ENCODE data around the gene PCIF1.
A peak's percentile ranks its signal among the peaks of the same experiment; 100 is the strongest.
"Not testable (repeated sequence)": the region's sequence is repeated elsewhere in the genome, so short reads cannot be mapped to it uniquely, and the experiment has no call there.

PCIF1 gene

DNA sequence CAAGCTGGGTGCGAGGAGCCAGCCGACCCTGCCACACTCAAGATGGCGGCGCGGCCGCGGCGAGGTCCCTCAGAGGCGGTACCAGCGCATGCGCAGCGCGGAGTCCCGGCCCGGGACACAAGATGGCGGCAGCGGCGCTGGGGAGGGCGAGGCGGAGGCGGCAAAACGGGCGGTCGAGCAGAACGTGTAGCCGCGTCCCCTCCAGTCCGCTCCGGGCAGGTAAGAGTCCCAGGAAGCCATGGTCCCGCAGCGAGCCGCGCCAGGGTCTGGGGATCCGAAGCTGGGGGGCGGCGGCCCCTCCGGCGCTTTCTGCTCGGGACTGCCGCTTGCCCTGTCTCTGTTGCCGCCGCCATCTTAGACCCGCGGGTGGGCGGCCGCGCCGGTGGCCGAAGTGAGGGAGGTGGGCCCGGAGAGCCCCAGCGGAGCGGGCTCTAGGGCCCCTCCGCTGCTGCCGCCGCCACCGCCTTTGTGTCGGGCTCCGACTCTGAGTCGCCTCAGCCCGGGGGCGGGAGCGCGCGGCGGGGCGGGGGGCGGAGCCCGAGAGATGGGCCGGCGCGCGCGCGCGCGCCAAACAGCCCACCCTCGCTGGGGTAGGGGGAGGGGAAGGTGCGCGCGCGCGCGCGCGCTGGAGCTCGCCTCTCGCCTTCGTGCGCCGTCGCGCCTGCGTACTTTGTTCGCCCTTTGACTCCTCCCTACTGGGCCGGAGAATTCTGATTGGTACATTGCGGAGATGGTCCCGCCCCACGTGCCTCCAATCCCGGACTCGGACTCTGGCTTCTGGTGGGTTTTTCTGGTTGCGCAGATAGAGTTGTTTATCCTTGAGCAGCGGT lies at the start of gene PCIF1:
TSS of gene PCIF1 (plus strand) at position 98 of the 830 bp plus-strand sequence. CDS start 4,317 bp downstream, outside the sequence.
- peak; percentile 89 to 97 for DNase-seq

DNA sequence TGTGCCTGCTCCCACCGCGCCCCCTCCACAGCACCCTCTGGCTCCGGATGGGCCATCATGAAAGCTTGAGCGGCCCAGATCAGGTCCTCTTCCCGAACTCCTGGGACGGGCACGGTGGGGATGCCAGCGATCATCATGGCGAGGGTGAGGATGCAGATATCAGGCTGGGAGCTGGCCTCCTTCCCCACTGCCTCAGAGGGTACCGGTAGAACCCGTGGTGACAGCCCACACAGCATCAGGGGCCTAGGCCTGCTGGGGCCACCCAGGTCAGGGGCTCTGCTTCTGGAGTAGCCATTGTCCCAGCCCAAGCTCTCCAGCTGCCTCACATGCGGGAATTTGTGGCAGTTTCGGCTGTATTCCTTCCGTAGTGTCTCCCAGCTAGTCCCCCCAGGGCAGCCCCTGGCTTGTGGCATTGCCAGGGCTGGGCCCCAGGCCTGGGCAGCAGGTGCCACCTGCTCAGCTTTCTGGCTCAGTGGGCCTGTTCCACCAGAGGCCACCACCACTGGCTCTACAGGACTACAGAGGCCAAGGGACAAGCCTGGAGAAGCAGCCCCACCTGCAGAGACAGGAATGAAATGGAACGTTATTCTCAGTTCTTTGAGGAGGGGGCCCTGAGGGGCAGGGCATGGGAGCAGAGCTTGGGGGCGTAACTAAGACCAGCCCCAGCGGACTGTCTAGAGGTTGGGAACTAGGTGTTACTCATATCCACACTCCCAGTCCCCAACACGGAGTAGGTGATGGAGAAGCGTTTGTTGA lies 47.7 kb upstream of the PCIF1 start:
- DNase-seq = no peak

DNA sequence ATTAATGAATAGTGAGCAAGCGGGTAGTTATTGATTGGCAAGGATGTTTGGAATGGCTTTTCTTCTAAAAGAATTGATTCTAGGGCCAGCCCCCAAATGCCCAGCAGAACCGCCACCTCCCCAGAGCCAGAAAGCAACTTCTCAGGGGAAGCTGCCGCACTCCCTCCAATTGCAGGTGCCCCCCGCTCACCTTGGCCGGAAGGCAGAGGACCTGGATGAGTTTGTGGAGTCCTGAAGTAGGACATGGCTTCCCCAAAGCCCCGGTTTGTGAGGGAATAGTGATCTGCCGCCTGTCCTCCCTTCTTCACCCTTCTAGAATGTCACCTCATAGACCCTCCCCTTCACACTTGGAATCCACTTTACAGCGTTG lies 47.2 kb upstream of the PCIF1 start, which contains the start of gene SPATA25:
TSS of gene SPATA25 (minus strand) at position 277 of the 370 bp plus-strand sequence. CDS start at position 245, 32 bp downstream.
- DNase-seq = no peak

DNA sequence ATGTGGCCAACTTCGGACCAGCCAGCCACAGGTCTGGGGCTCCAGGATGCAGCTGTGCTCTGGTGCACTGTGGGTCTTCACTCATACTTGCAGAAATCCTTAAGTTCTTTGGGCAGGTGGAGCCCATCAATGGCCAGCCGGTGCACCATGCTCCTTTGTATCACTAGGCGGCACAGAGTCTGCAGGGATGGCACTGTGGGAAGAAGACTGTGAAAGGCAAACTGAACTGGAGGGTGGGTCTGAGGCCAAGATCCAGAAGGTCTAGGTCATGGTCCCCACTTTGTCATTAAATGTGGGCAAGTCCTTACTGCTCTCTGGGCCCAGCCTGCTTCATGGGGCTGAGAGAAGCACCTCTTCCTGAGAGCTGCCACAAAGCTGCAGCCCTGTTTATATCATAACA lies 45.8 kb upstream of the PCIF1 start:
- DNase-seq = no peak

DNA sequence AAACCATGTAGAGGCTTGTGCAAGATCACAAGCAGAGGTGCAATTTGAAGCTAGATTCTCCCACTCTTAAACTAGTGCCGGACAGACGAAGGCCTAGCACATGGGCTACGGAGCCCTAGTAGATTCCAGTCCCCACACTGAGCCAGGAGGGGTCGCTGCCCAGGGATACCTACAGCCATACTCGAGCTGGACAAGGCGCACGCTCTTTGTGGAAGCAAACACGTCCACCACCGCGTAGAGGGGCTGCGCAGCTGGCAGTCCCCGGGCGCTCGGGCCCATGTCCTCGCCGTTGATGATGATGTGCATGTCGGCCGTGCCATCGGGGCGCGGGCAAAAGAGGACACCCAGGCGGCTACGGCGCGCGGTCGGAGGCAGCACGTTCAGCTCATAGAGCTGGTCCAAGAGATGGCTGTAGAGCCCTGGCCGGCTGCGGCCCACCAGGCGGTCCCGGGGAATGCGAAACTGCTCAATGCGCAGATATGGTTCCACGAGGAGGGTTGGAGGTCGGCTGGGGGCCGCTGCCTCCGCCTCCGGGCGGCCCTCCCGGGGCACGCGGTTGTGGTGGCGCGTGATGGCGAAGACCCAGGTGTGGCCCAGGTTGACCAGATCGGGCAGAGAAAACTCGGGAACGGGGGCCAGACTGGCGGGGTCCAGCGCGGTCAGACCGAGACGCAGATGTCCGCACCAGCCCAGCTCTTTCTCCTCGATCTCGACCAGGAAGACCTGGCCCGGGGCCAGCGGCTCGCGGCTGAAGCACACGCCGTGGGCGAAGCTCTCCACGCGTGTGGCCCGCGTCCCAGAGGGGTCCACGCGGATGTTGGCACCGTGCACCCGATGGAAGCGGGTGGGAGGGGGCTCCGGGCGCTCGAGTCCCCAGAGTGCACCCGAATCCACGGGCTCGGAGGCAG lies 44.2 kb upstream of the PCIF1 start:
- DNase-seq = no peak

DNA sequence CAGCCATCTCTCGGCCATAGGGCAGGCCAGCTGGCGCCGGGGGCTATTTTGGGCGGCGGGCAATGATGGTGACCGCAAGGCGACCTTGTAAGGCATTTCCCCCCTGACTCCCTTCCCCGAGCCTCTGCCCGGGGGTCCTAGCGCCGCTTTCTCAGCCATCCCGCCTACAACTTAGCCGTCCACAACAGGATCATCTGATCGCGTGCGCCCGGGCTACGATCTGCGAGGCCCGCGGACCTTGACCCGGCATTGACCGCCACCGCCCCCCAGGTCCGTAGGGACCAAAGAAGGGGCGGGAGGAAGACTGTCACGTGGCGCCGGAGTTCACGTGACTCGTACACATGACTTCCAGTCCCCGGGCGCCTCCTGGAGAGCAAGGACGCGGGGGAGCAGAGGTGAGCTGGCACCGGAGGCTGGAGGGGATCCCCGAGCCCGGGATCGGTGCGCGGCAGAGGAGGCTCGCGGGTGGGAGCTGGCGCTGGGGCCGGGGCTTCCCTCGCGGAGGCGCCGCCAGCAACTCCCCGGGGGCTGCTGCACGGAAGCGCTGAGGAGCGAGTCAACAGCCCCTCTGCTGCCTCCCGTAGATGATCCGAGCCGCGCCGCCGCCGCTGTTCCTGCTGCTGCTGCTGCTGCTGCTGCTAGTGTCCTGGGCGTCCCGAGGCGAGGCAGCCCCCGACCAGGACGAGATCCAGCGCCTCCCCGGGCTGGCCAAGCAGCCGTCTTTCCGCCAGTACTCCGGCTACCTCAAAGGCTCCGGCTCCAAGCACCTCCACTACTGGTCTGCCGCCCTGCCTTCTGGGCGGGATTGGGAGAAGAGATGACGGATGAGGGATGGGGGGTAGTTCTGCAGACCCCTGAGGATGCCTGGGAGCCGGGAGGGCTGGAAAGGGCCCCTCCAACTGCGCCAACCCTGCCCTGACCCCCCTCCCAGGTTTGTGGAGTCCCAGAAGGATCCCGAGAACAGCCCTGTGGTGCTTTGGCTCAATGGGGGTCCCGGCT lies 43.2 kb upstream of the PCIF1 start, which contains the start of the genes CTSA and NEURL2:
TSS of gene CTSA (plus strand) at position 351 of the 999 bp plus-strand sequence. CDS start at position 585, 234 bp downstream.
TSS of gene NEURL2 (minus strand) at position 224 of the 999 bp plus-strand sequence. CDS start at position 7, 217 bp downstream.
- peak; percentile 74 to 78 for DNase-seq

DNA sequence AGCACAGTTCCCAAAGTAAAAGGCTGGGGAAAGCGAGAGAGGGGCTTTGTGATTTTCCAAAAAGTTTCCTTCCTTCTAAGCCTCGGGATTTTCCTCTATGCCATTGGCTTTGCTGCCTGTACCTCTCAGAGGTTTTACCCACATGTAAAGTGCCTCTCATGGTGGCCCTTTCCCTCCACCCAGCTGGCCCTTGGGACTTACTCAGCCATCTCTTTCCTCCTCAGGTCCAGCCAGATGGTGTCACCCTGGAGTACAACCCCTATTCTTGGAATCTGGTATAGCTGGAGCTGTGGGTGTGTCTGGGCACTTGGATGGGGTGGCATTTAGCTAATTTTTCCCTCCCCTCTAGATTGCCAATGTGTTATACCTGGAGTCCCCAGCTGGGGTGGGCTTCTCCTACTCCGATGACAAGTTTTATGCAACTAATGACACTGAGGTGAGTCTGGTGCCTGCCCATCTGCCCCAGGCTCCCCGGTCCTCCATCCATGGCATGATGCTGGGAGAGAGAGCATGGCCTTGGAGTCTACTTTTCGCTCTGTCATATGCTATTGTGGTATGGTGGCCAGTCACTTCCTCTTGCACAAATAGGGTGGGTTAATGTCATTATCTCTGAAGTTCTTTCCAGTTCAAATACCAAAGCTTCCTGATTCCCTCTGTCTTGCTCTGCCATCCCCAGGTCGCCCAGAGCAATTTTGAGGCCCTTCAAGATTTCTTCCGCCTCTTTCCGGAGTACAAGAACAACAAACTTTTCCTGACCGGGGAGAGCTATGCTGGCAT lies 42.2 kb upstream of the PCIF1 start:
- no peak for DNase-seq

DNA sequence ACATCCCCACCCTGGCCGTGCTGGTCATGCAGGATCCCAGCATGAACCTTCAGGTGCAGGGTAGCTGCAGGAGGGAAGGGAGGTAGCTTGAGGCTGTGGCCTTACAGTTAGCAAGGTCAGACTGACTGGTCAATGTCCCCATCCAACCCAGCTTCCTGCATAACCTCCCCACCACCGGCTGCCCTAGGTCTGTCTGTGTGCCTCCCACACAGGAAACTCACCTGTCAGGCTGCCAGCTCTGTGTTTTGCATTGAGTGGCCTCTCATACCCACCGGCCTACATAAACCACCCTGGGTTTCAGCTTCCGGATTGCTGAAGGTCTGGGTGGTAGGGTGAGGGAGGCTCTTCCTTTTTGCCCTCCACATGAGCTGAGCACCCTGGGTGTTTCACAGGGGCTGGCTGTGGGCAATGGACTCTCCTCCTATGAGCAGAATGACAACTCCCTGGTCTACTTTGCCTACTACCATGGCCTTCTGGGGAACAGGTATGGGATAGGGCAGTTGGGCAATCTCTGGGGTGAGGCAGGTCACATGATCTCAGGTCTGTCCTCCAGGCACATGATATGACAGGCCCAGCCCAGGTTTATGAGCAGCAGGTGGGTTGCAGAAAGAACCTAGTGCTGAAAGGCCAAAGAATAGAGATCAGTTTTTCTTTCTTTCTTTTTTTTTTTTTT lies 41.5 kb upstream of the PCIF1 start:
- no peak for DNase-seq

DNA sequence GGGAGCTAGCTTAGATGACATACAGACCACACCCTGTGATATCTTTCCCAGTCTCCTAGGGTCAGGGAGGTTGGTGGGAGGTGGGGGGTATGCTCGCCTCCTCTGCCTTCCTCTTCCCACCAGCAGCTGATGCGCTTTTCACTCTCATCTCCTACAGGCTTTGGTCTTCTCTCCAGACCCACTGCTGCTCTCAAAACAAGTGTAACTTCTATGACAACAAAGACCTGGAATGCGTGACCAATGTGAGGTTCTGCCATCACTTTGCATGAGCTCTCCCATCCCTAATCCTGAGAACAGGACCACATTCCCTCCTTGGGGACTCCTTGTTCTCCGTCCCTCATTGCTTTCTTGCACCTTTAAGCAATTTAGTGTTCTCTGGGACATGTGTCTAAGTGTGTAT lies 40.7 kb upstream of the PCIF1 start:
- no peak for DNase-seq

DNA sequence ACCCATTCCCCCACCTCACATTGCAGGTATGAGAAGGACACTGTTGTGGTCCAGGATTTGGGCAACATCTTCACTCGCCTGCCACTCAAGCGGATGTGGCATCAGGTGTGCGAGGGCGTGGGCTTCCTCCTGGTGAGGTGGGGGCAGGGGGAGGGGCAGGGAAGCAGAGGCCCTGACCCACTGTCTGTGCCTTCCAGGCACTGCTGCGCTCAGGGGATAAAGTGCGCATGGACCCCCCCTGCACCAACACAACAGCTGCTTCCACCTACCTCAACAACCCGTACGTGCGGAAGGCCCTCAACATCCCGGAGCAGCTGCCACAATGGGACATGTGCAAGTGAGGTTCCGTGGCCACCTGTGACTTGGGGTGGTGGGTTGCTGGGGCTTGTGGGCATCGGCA lies 39.7 kb upstream of the PCIF1 start:
- no peak for DNase-seq

DNA sequence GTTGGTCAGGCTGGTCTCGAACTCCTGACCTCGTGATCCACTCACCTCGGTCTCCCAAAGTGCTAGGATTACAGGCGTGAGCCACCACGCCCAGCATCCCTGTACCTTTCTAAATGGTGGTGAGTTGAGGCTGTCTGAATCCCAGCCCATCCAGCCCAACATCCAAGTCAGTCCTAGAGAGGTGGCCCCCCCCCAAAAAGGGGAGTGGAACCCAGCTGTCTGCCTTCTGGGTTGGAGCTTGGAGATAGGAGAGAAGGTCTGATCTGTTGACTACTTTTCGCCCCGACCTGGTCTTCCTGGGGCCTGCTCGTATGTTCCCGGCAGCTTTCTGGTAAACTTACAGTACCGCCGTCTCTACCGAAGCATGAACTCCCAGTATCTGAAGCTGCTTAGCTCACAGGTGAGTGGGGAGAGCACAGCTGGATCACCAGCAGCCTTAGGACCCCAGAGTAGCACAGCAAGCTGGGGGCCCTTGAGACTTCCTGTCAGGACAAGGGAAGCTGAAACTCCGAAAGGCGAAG lies 37.8 kb upstream of the PCIF1 start:
- no peak for DNase-seq

DNA sequence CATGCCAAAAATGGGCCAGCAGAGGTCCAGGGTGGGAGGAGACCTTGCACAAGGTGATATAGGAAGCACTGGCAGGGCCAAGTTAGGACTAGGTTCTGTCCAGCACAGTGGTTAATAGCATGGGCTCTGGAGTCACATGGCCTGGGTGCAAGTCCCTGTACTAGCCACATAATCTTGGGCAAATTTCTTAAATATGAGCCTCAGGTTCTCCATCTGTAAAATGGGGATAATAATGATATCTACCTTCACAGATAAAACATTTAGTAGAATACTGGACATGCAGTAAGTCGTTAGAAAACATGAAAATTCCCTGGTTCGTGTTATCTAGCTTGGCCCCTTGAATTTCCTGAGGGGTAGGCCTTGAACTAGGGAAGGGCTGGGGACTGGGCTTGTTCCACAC lies 37.2 kb upstream of the PCIF1 start:
- no peak for DNase-seq

DNA sequence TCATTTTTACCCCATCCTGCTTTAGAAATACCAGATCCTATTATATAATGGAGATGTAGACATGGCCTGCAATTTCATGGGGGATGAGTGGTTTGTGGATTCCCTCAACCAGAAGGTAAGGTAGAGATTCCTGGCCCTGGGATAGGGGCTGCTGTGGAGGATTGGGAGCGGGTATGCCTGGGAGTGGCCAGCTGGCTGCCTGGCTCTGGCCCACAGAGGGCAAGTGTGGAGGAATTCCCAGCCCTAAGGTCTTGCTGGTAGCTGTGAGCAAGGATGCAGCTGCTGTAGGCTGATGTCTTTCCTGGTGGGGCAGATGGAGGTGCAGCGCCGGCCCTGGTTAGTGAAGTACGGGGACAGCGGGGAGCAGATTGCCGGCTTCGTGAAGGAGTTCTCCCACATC lies 36.8 kb upstream of the PCIF1 start:
- DNase-seq = no peak

DNA sequence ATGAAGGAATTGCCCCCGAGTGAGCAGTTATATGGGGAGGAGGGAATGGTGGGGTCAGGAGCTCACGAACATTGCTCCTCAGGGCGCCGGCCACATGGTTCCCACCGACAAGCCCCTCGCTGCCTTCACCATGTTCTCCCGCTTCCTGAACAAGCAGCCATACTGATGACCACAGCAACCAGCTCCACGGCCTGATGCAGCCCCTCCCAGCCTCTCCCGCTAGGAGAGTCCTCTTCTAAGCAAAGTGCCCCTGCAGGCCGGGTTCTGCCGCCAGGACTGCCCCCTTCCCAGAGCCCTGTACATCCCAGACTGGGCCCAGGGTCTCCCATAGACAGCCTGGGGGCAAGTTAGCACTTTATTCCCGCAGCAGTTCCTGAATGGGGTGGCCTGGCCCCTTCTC lies 36.2 kb upstream of the PCIF1 start:
- no peak for DNase-seq

DNA sequence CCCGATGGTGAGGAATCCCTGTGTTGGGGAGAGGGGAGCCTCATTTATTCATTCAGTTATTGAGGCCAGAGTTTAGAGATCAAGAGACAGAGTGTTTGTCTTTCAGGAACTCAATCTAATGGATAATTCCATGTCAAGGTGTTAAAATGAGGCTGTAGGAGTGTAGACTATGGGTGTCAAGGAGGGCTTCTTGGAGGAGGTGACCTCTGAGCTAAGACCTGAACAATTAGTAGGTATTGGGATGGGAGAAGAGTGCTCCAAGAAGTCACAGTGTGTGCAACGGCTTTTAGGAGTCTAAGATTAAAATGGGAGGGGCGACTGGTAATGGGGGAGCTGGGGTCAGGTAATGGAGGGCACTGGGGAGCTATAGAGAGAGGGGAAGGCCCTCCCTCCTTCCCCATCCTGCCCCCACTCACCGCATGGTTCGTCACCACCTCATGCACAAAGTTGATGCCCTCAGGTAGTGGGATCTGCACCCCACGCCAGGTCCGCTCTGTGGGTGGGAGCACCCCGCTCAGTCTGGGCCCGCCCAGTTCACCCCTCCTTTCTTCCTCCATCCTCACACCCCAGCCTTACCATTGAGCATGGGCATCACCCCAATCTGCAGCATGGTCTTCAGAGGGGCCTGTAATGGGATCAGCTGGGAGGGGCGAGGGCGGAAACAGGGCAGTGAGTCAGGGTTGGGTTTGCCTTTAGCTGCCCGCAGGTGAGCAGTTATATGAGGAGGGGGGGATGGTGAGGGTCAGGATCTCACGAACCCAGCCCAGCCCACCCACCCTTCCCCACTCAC lies 35.2 kb upstream of the PCIF1 start:
- DNase-seq = no peak

DNA sequence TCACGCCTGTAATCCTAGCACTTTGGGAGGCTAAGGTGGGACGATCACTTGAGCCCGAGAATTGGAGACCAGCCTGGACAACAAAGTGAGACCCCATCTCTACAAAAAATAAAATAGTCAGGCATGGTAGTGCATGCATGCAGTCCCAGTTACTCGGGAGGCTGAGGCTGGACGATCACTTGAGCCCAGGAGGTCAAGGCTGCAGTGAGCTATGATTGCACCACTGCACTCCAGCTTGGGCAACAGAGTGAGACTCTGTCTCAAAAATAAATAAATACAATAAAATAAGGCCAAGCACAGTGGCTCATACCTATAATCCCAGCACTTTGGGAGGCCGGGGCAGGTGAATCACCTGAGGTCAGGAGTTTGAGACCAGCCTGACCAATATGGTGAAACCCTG lies 33.2 kb upstream of the PCIF1 start:
- DNase-seq = not testable (repeated sequence)

DNA sequence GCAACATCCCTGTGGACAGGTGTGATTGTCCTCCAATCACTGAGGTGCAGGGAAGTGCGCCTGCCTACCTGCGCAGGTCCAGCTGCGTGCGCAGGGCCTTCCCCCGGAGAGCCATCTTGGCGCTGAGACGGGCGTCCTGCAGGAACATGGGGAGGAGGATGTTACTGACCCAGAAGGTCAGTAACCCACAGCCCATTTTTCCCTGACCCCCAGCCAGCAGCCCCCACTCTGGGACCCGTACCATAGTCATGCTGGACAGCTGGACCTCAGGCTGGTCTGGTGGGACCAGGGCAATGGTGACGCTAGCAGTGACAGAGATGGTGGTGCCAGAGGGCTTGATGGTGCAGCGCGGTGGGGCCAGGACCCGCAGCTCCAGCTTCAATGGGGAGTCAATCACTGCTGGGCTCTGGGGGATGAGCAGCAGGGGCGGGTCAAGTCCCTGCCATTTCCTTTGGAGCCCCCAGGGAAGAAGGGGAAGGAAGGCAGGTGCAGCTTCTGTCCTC lies 32.2 kb upstream of the PCIF1 start:
- DNase-seq = no peak

All from NCI-H187 (cell line).